ENCODE measurements around the gene PEX6.

The PEX6 gene

GRCh38 chr6:42915732-42916131 lies 63.2 kb downstream of the PEX6 start, which contains the start of gene PTCRA:
Gene PTCRA, plus strand, starts transcription at chr6:42916053. Its CDS starts 17 bp downstream, at chr6:42916070.
- no peaks in the 10 kb centered on the region for H3K36me3 ChIP-seq
- H3K27me3 ChIP-seq, result peaks cover 22% of the 10 kb centered on the region
- no peak within 1 kb of the TSS for H3K4me3 ChIP-seq (ENCODE audit: low read depth in 1 of 2, low read length in 1 of 2)
- H3K27ac ChIP-seq, result no peak within 1 kb of the TSS
- H3K4me1 ChIP-seq (ENCODE audit: control insufficient read depth in 1 of 2, insufficient read depth in 1 of 2, low read depth in 1 of 2, low read length in 1 of 2), result peaks cover 3 to 5% of the 10 kb centered on the region in 2 experiments
- no peak for TF ChIP-seq CTCF (IDR thresholded peaks at IDR 0.05)
- no peaks in the 10 kb centered on the region for H3K9me3 ChIP-seq

DNA sequence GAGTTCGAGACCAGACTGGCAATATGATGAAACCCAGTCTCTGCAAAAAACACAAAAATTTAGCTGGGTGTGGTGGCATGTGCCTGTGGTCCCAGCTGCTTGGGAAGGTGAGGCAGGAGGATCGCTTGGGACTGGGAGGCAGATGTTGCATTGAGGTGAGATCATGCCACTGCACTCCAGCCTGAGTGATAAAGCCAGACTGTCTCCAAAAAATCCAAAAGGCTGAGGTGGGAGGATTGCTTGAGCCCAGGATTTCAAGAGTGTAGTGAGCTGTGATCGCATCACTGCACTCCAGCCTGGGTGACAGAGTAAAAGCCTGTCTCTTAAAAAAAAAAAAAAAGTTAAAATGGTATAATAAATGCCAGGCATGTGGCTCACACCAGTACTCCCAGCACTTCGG lies 64.4 kb downstream of the PEX6 start:
- Histone ChIP-seq H3K27ac (no peak overlapping the region), H3K4me1 (ENCODE audit: control insufficient read depth in 1 of 2, insufficient read depth in 1 of 2, low read depth in 1 of 2, low read length in 1 of 2) (peaks cover 3 to 5% of the 10 kb centered on the region in 2 experiments), H3K27me3 (peaks cover 22% of the 10 kb centered on the region), H3K36me3 (no peaks in the 10 kb centered on the region), H3K4me3 (ENCODE audit: low read depth in 1 of 2, low read length in 1 of 2) (no peak overlapping the region), H3K9me3 (no peaks in the 10 kb centered on the region)
- TF ChIP-seq CTCF (IDR thresholded peaks at IDR 0.05), result no peak
